Karpas-422 (cell line): ENCODE results near the gene RO60. TPM values are rescaled to one million over a fixed set of nuclear protein-coding genes. Genes with fewer than 3 reads are reported as not detected.

ENCODE experiments used
- DNase-seq: peaks from one replicate; pipeline ENCODE4 v3.0.0-alpha.2; 2015
- H2AFZ ChIP-seq: fragments of 200-600 bp; sonication (generic); 2 replicates; pipeline ENCODE4 v1.6.1; 2014; ENCODE audit warnings: antibody characterized with exemption, low read length, mixed read lengths
- H3K27ac ChIP-seq: fragments of 200-600 bp; sonication (generic); 2 replicates; pipeline ENCODE4 v1.5.1; 2014; ENCODE audit warnings: mild to moderate bottlenecking, low read length, moderate library complexity
- H3K27me3 ChIP-seq: fragments of 200-600 bp; sonication (generic); 2 replicates; pipeline ENCODE4 v1.6.1; 2014; ENCODE audit warnings: low read length, mixed read lengths
- H3K36me3 ChIP-seq: fragments of 200-600 bp; sonication (generic); 2 replicates; pipeline ENCODE4 v1.6.1; 2014; ENCODE audit warnings: low read length, mixed read lengths; ENCODE audit not compliant: insufficient read depth
- H3K4me1 ChIP-seq: fragments of 200-600 bp; sonication (generic); 2 replicates; pipeline ENCODE4 v1.6.1; 2014; ENCODE audit warnings: mild to moderate bottlenecking, low read length, mixed read lengths
- H3K4me2 ChIP-seq: fragments of 200-600 bp; sonication (generic); 2 replicates; pipeline ENCODE4 v1.6.1; 2014; ENCODE audit warnings: low read length, low read depth, mild to moderate bottlenecking; ENCODE audit not compliant: poor library complexity, severe bottlenecking
- H3K4me3 ChIP-seq: fragments of 200-600 bp; sonication (generic); 2 replicates; pipeline ENCODE4 v1.5.1; 2014; ENCODE audit warnings: mild to moderate bottlenecking, antibody characterized with exemption, low read length, mixed read lengths
- H3K79me2 ChIP-seq: fragments of 200-600 bp; sonication (generic); 2 replicates; pipeline ENCODE4 v1.6.1; 2014; ENCODE audit warnings: mild to moderate bottlenecking, low read length, mixed read lengths
- H3K9ac ChIP-seq: fragments of 200-600 bp; sonication (generic); 2 replicates; pipeline ENCODE4 v1.6.0; 2014; ENCODE audit warnings: low read length
- H3K9me2 ChIP-seq: fragments of 200-600 bp; sonication (generic), shearing (Covaris generic); replicated peaks from 2 replicates; pipeline ENCODE4 v1.6.0; 2014; ENCODE audit warnings: mild to moderate bottlenecking, low read length, moderate library complexity; ENCODE audit not compliant: insufficient read depth
- H3K9me3 ChIP-seq: fragments of 300-700, 200-600 bp; sonication (generic); 2 replicates; pipeline ENCODE4 v1.6.1; 2014; ENCODE audit warnings: low read length, mixed read lengths
- H4K20me1 ChIP-seq: fragments of 200-600 bp; sonication (generic); 2 replicates; pipeline ENCODE4 v1.6.1; 2014; ENCODE audit warnings: mild to moderate bottlenecking, antibody characterized with exemption, low read length, low read depth; ENCODE audit not compliant: insufficient read depth
- total RNA-seq: library from RNA; depleted of rRNA; stranded (reverse); fragments of >200 nt; shearing (Covaris generic); gene quantifications from 2 replicates; pipeline ENCODE4 v1.2.3, GENCODE V29; 2014; ENCODE audit warnings: low replicate concordance

Gene RO60
- total RNA-seq, 1 experiment from 2014 or later, result 168 TPM

DNA sequence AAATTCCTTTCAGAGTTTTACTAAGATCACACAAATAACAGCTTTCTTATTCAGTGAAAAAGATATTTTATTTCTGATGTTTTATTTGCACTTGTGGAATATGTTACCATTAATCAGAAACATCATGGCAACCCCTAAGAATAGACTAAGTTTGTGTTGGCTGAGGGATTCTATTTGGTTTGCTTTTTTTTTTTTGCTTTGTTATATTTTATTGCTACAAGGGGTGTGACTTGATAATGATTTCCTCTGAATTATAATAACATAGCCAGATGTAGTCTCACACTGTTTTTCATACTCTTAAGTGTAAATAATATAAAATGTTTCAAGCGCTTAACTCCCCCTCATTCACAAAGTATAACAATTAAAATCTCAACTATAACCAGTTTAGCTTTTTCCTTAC lies 25.9 kb downstream of the RO60 start:
- Histone ChIP-seq H3K27me3 (no peaks in the 10 kb centered on the region), H3K9me2 (no peaks in the 10 kb centered on the region; the same call in 1 of the 2 replicates), H2AFZ (no peak overlapping the region), H3K4me3 (no peak overlapping the region), H3K9ac (no peak overlapping the region), H3K4me1 (peaks cover 27% of the 10 kb centered on the region), H3K27ac (no peak overlapping the region), H3K9me3 (no peaks in the 10 kb centered on the region), H3K36me3 (peaks cover 64% of the 10 kb centered on the region), H4K20me1 (no peaks in the 10 kb centered on the region), H3K4me2 (no peak overlapping the region), H3K79me2 (peaks cover 49% of the 10 kb centered on the region)
- DNase-seq, result no peak

DNA sequence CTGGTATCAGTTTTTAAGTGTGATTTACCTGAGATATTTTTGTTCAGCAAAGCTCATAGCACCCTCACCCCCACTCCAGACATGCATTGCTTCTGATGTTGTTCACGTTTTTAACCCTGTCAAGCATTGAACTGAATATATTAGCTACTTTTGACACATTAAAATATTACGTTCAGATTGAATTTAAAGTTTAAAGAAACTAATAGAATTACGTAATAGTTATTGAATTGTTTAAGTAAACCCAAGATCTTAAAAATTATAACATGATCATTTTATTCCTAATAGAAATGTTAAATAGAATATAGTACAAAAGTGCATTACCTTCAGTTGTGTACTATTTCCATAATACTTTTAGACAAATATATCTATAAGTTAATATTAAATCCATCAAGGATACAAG lies 26.9 kb downstream of the RO60 start:
- DNase-seq, result no peak
- Histone ChIP-seq H3K4me3 (no peak overlapping the region), H3K36me3 (peaks cover 55% of the 10 kb centered on the region)

DNA sequence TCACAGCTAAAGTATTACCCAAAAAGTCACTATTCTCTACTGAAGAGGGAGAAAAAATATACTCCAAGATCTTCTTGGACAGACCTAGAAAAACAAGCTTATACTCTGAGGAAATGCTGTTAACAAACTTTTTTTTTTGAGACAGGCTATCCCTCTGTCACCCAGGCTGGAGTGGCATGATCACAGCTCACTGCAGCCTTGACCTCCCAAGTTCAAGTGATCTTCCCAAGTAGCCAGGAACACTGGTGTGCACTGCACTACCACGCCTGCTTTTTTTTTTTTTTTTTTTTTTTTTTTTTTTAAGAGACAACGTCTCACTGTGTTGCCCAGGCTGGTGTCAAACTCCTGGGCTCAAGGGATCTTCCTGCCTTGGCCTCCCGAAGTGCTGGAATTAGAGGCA lies 28.5 kb downstream of the RO60 start:
- no peak overlapping the region for H3K27ac ChIP-seq
- H3K4me1 ChIP-seq, result peaks cover 25% of the 10 kb centered on the region
- no peak overlapping the region for H3K9ac ChIP-seq
- no peaks in the 10 kb centered on the region for H4K20me1 ChIP-seq
- H3K9me3 ChIP-seq, result no peaks in the 10 kb centered on the region
- no peak overlapping the region for H3K4me3 ChIP-seq
- no peaks in the 10 kb centered on the region for H3K9me2 ChIP-seq
- H3K36me3 ChIP-seq, result peaks cover 53% of the 10 kb centered on the region
- DNase-seq, result no peak
- H3K79me2 ChIP-seq, result peaks cover 54% of the 10 kb centered on the region
- no peaks in the 10 kb centered on the region for H3K27me3 ChIP-seq
- H3K4me2 ChIP-seq, result no peak overlapping the region
- H2AFZ ChIP-seq, result no peak overlapping the region

More for the DNA sequence above, 26.9 kb downstream of the RO60 start:
- peaks cover 35% of the 10 kb centered on the region for H3K4me1 ChIP-seq
- 0 out of 2 replicates have a peak overlapping the region, but pooled peaks have one; percentile 3 for H3K27ac ChIP-seq
- H4K20me1 ChIP-seq, result no peaks in the 10 kb centered on the region
- no peak overlapping the region for H3K9ac ChIP-seq
- no peaks in the 10 kb centered on the region for H3K9me3 ChIP-seq
- no peaks in the 10 kb centered on the region; the same call in 1 of the 2 replicates for H3K9me2 ChIP-seq
- H3K79me2 ChIP-seq, result peaks cover 54% of the 10 kb centered on the region
- no peak overlapping the region for H3K4me2 ChIP-seq
- no peak overlapping the region for H2AFZ ChIP-seq
- H3K27me3 ChIP-seq, result no peaks in the 10 kb centered on the region

DNA sequence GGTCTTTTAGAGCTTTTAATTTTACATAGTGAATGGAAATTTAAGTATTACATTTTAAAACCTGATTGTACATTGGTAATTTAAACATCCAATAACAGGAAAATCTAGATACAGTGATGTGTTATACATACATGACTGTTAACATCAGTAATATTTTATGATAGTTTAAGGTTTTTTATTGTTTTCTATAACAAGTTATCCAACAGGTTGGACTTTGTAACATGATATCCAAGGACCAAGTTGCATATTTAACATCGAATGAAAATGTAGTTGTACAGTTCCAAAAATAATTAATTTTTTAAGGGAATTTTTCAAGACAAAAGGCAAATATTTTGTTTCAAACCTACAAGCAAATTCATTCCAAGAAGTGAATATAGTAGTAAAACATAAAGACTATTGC lies 31.5 kb downstream of the RO60 start:
- Histone ChIP-seq H3K79me2 (peaks cover 33% of the 10 kb centered on the region), H3K27ac (0 out of 2 replicates have a peak overlapping the region, but pooled peaks have one; percentile 8), H3K4me3 (no peak overlapping the region), H3K4me1 (peaks cover 10% of the 10 kb centered on the region; the same call in 1 of the 2 replicates), H2AFZ (no peak overlapping the region), H3K36me3 (peaks cover 38% of the 10 kb centered on the region; the same call in 1 of the 2 replicates), H3K9me2 (no peaks in the 10 kb centered on the region), H4K20me1 (no peaks in the 10 kb centered on the region), H3K9me3 (no peaks in the 10 kb centered on the region), H3K4me2 (no peak overlapping the region), H3K9ac (no peak overlapping the region), H3K27me3 (no peaks in the 10 kb centered on the region)
- no peak for DNase-seq

DNA sequence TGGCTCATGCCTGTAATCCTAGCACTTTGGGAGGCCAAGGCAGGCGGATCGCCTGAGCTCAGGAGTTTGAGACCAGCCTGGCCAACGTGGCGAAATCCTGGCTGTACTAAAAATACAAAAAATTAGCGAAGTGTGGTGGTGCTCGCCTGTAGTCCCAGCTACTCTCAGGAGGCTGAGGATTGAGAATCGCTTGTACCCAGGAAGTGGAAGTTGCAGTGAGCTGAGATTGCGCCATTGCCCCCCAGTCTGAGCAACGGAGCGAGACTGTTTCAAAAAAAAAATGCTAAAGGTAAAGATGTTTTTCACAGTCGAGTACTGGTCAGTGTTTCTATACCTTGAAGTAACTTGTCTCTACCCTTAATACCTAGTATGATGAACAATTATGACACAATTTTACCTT lies 34.7 kb downstream of the RO60 start:
- H4K20me1 ChIP-seq, result no peaks in the 10 kb centered on the region
- H3K4me1 ChIP-seq, result peaks cover 10% of the 10 kb centered on the region; the same call in 1 of the 2 replicates
- H3K36me3 ChIP-seq, result peaks cover 32% of the 10 kb centered on the region; the same call in 1 of the 2 replicates
- H3K9ac ChIP-seq, result no peak overlapping the region
- no peaks in the 10 kb centered on the region for H3K27me3 ChIP-seq
- H3K79me2 ChIP-seq, result peaks cover 8% of the 10 kb centered on the region; the same call in 1 of the 2 replicates
- no peak overlapping the region for H3K4me2 ChIP-seq
- no peak overlapping the region for H3K27ac ChIP-seq
- no peaks in the 10 kb centered on the region for H3K9me2 ChIP-seq
- H3K4me3 ChIP-seq, result no peak overlapping the region
- no peaks in the 10 kb centered on the region for H3K9me3 ChIP-seq
- DNase-seq, result no peak
- no peak overlapping the region for H2AFZ ChIP-seq

DNA sequence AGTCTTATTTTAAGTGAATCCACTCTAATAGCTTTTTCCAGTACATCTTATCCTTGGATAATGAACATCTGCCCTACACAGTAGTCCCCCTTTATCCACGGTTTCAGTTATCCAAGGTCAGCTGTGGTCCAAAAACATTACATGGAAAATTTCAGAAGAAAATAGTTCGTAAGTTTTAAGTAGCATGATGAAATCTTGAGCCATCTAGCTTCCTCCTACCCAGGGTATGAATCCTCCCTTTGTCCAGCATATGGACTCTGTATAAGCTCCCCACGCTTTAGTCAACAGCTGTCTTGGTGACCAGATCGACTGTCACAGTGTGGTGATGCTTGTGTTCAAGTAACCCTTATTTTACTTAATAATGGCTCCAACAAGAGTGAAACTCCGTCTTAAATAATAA lies 43.2 kb downstream of the RO60 start:
- Histone ChIP-seq H4K20me1 (no peaks in the 10 kb centered on the region), H3K9ac (no peak overlapping the region), H2AFZ (no peak overlapping the region), H3K27ac (no peak overlapping the region), H3K79me2 (peaks cover 45% of the 10 kb centered on the region), H3K27me3 (no peaks in the 10 kb centered on the region), H3K9me2 (no peaks in the 10 kb centered on the region), H3K36me3 (peaks cover 22% of the 10 kb centered on the region; the same call in 1 of the 2 replicates), H3K4me1 (peaks cover 21% of the 10 kb centered on the region), H3K9me3 (no peaks in the 10 kb centered on the region), H3K4me3 (no peak overlapping the region), H3K4me2 (no peak overlapping the region)
- DNase-seq, result no peak

DNA sequence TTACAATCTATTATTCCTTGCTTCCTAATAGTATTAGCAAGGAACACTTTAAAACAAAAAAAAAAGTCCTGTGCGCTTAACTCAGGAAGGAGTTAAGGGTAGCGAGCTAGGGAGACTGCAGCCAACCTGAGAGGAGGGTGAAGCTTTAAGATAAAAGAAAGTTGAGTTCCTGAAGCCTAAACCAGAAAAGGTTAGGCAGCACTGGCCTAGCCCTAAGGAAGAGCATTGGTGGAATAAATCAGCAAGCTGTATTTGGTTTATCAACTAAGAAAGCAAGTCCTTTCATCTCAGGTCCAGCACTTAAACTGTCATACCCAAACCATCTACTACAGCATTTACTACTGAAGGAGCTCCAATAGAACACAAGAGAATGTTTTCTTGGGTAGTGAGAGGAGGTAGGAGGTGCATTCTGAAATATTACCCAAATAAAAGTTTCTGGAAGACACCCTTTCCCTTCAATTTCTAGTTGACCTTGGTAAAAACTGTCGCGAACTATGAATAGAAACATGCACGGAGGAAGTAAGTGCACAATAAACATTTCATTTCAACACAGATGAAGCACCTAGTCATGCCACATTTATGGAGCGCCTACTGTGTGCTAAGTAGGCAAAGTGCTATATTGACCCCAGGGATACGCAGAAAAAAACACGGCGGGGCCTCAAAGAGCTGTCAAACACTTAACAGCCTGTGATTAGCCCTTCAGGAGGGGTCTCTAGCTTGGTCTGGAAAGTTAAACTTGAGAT lies 44.5 kb downstream of the RO60 start:
- H3K4me1 ChIP-seq, result peaks cover 21% of the 10 kb centered on the region
- H3K9ac ChIP-seq, result peak overlapping the region; percentile 85
- no peak for DNase-seq
- H3K79me2 ChIP-seq, result peaks cover 45% of the 10 kb centered on the region
- H4K20me1 ChIP-seq, result no peaks in the 10 kb centered on the region
- H3K27me3 ChIP-seq, result no peaks in the 10 kb centered on the region
- H3K9me3 ChIP-seq, result no peaks in the 10 kb centered on the region
- H3K9me2 ChIP-seq, result no peaks in the 10 kb centered on the region
- H3K27ac ChIP-seq, result no peak overlapping the region
- H3K36me3 ChIP-seq, result peaks cover 18% of the 10 kb centered on the region; the same call in 1 of the 2 replicates
- H3K4me3 ChIP-seq, result peak overlapping the region; percentile 98
- H3K4me2 ChIP-seq, result peak overlapping the region; percentile 99
- peak overlapping the region; percentile 100; the same call in 1 of the 2 replicates for H2AFZ ChIP-seq

DNA sequence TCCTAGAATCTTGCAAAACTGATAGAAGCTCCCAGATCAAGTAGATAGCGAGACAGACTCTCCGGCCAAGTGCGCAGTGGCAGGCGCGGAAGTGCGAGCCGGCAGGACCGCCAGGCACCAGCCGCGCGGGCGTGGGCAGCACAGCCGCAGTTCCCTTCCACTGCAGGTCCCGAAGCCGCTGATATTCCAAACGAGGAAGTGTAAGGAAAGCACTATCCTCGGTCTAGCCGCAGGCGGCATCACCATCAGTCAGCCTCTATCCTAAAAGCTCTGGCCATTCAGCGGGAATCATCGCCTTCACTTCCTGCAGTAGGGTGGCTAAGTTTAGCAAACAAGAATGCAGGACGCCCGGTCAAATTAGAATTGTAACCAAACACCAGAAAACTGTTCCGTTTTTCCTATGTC lies 45.1 kb downstream of the RO60 start:
- Histone ChIP-seq H3K4me3 (peak overlapping the region; percentile 98), H3K27ac (no peak overlapping the region), H4K20me1 (no peaks in the 10 kb centered on the region), H3K9ac (peak overlapping the region; percentile 85), H3K27me3 (no peaks in the 10 kb centered on the region), H3K9me2 (no peaks in the 10 kb centered on the region), H3K9me3 (no peaks in the 10 kb centered on the region), H3K36me3 (peaks cover 14% of the 10 kb centered on the region; the same call in 1 of the 2 replicates), H3K4me2 (peak overlapping the region; percentile 99), H3K4me1 (peaks cover 21% of the 10 kb centered on the region), H3K79me2 (peaks cover 45% of the 10 kb centered on the region), H2AFZ (peak overlapping the region; percentile 100)
- DNase-seq, result peak; percentile 62
